Stomach (tissue), 4 donors: ENCODE results near the gene GRIP2.

Experiments used
- POLR2A ChIP-seq, 4 donors: fragments of 450-650 bp; IDR thresholded peaks; one replicate each; pipeline ENCODE4 v1.6.1; 2016; ENCODE audit warnings: antibody characterized with exemption in 4 of 4, control low read depth in 2 of 4, mild to moderate bottlenecking in 1 of 4, moderate library complexity in 1 of 4
- POLR2AphosphoS5 ChIP-seq, 3 donors: sonication (generic); formaldehyde crosslinking; IDR thresholded peaks; one replicate each; pipeline ENCODE4 v1.6.1; 2016; ENCODE audit warnings: antibody characterized with exemption in 3 of 3
- TF ChIP-seq, protein P1 (sequence below), 7 experiments: fragments of 450-650 bp in 4 of 7; fragments of 200-600 bp in 3 of 7; sonication (generic) in 3 of 7; IDR thresholded peaks; one replicate each; pipeline ENCODE4 v1.5.1; 2016 to 2019; ENCODE audit warnings: antibody characterized with exemption in 7 of 7, control low read depth in 2 of 7, mild to moderate bottlenecking in 1 of 7

DNA sequence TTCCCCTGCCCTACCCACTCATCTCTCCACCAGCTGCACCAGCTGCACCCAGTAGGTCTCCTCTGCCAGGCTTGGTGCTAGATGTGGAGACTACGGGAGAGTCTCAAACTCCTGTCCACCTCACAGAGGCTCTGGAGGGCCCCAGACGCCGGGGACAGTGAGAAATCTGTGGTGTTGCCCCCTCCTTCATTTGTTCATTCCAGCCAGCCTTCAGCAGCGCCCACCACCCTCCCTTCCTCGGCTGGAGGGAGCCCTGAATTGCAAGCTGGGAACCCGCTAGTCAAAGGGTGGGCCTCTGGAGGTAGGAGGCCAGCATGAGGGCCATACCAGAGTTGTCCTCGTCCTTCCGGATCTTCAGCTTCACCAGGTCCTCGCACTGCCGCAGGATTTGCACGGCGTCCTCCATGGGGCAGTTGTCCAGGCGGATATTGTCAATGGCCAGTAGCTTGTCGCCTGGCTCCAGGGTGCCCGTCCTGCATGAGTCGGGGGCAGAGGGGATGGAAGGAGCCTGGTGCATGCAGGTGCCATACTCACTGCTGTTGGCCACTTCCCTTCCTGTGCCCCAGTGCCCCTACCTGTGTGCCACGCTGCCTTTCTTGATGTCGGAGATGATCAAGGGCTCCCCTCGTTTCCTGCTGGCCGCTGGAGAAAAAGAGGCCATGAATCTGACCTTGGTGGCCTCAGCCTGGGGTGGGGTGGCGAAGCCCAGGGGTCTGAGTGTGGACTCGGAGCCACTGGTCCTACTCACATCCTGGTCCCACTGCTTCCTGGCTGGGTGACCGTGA is 29.1 kb downstream of the GRIP2 start:
- TF ChIP-seq POLR2AphosphoS5 (IDR thresholded peaks at IDR 0.05): no peak
- no peak for TF ChIP-seq POLR2A (IDR thresholded peaks at IDR 0.05)
- TF ChIP-seq, protein P1, sequence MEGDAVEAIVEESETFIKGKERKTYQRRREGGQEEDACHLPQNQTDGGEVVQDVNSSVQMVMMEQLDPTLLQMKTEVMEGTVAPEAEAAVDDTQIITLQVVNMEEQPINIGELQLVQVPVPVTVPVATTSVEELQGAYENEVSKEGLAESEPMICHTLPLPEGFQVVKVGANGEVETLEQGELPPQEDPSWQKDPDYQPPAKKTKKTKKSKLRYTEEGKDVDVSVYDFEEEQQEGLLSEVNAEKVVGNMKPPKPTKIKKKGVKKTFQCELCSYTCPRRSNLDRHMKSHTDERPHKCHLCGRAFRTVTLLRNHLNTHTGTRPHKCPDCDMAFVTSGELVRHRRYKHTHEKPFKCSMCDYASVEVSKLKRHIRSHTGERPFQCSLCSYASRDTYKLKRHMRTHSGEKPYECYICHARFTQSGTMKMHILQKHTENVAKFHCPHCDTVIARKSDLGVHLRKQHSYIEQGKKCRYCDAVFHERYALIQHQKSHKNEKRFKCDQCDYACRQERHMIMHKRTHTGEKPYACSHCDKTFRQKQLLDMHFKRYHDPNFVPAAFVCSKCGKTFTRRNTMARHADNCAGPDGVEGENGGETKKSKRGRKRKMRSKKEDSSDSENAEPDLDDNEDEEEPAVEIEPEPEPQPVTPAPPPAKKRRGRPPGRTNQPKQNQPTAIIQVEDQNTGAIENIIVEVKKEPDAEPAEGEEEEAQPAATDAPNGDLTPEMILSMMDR (IDR thresholded peaks at IDR 0.05): no peak
